SK-MEL-5 (cell line): ENCODE measurements around the gene GPR65. TPM values are rescaled to one million over a fixed set of nuclear protein-coding genes. Genes with fewer than 3 reads are reported as not detected.

Experiments
- small RNA-seq, 2 experiments: library from RNA; depleted of rRNA; stranded (forward); fragments of <200 nt; gene quantifications; one replicate each; pipeline ENCODE3, GENCODE V24; 2014
- total RNA-seq: library from RNA; depleted of rRNA; stranded (reverse); fragments of >200 nt; shearing (Covaris generic); gene quantifications from 2 replicates; pipeline ENCODE4 v1.2.3, GENCODE V29; 2014; rRNA removed

GPR65 gene
- total RNA-seq, 1 experiment from 2014 or later: 0.03 TPM

Small RNAs within 50 kb of the gene (small RNA-seq; reads per million reads assigned to genes)
- 0 reads per million in 2 experiments for gene RNU6-835P

Other genes with a start within 250 kb of the GPR65 start
- 20.4 and 24.7 TPM in 2 replicates for gene GALC, start 12.0 kb upstream of the GPR65 start, total RNA-seq